GM18498 (cell line): Measurements from ENCODE around the gene ALDH9A1.
"Not testable (repeated sequence)": the region's sequence is repeated elsewhere in the genome, so short reads cannot be mapped to it uniquely, and the experiment has no call there.

Experiments used
- ATAC-seq: cut with Tn5 transposase; IDR thresholded peaks from one replicate; pipeline ENCODE4 v1.9.1; 2021; ENCODE audit warnings: mild to moderate bottlenecking, moderate library complexity; ENCODE audit not compliant: unreplicated experiment

Gene ALDH9A1

DNA sequence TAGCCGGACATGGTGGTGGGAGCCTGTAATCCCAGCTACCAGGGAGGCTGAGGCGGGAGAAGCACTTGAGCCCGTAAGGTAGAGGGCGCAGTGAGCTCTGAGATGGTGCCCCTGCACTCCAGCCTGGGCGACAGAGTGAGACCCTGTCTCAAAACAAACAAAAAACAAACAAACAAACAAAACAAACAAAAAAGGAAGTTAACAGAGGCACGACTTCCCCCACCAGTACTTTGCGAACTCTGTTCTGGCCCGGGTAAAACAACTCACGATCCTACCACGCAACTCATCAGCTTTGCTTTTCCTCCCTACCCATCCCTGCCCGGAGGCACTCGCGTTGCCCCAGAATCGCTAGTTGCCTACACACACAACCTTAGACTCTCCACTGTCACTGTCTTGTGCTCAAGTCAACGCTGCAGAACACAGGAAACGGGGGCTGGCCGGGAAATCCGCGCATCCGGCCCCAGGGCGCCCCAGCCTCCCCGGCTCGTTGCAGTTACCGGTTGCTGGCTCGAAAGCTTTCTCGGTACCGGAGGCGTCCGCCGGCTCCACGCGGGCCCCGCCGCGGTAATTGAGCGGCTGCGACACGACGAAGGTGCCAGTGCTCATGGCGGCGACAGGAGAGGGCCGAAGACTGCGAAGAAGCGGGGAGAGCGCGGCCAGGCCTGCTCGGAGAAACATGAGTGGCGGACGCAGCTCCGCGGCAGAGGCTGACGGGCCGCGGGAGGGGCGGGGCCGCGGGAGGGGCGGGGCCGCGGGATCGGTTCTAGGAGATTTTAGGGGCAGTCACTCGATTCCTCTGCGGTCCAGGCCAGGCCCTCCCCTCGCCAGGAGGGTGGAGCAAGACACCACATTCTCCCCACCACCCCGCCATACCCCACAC, at the start of gene ALDH9A1:
Gene ALDH9A1, minus strand, starts transcription at position 682 of the 880 bp plus-strand sequence. Its CDS starts 4 bp downstream, at position 678.
- peak; percentile 94 for ATAC-seq

GRCh38 chr1:165747632-165748447, 49.5 kb upstream of the ALDH9A1 start:
- ATAC-seq = no peak

DNA sequence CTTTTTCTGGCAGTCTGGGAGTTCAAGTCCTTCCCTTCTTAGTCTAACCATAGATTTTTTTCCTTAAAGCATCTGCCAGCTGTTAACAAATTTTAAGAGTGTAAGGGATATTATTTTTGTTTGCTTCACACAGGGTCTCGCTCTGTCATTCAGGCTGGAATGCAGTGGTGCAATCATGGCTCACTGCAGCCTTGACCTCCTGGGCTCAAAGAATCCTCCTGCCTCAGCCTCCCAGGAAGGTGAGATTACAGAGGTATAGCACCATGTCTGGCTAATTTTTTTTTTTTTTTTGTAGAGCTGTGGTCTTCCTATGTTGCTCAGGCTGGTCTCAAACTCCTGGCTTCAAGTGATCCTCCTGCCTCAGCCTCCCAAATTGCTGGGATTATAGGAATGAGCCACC, 46.6 kb upstream of the ALDH9A1 start:
- not testable (repeated sequence) for ATAC-seq

DNA sequence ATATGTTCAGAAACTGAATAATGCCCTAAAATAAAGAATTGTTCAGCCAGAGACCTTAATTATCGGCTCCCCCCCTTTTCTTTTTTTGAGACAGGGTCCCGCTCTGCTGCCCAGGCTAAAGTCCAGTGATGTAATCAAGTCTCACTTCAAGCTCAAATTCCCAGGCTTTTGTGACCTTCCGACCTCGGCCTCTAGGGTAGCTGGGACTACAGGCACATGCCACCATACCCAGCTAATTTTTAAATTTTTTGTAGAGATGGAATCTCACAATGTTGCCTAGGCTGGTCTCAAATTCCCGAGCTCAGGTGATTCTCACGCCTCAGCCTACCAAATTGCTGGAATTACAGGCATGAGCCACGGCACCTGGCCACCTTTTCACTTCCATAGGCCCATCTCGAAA, 43.8 kb upstream of the ALDH9A1 start:
- no peak for ATAC-seq

DNA sequence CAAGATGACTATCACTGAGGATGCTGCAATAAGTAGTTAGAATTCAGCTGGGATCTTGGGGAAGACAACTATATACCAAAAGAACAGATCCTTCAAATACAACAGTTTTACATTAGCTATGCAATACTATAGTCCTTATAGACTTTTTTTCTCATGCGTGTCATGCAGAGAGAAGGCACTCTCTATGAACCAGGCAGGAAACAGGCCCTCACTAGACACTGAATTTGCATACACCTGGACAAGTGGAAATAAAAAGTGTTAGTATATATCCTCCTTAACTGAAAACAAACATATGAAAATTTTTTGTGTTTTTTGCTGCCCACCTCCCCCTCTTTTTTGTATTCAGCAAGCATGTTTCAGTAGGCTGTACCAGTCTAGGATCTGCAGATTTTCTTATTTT, 40.4 kb upstream of the ALDH9A1 start:
- peak; percentile 98 for ATAC-seq

GRCh38 chr1:165737196-165737595, 38.8 kb upstream of the ALDH9A1 start:
- ATAC-seq = no peak

DNA sequence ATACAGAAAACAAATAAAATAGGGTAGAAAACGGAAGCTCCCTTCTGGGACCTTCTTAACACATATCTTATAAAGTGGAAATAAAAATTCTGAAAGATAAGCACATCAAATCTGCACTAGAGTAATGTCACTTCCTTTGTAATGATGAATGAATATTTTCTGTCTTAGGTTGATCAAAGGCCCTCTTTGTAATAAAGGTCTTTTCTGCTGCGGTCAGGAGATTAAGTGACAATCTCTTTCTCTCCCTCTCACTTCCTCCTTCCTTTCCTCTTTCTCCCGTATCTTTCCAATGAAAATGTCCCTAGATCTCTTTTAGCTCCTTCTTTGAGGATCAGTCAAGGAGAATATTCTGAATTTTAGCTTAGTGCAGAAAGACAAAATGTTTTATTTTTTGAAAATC, 36.5 kb upstream of the ALDH9A1 start:
- no peak for ATAC-seq

- ATAC-seq = no peak
Observed at GRCh38 chr1:165726841-165727240, 28.5 kb upstream of the ALDH9A1 start.

DNA sequence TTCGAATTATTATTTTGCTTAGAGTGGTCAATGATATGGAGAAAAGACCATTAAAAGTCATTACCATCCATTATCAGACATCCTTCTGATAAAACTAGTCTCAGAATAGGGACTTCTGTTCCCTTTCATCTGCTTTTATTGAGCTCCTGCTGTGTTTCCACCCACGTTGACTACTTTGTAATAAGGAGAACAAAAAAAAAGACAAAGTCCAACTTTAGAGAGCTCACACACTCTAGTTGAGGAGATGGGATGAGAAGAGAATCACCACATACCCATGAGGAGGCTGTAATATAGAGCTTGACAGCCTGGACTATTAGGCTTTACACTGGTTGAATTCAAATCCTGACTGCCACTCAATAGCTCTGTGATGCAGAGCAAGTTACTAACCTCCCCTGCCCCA, 27.8 kb upstream of the ALDH9A1 start:
- ATAC-seq = no peak

DNA sequence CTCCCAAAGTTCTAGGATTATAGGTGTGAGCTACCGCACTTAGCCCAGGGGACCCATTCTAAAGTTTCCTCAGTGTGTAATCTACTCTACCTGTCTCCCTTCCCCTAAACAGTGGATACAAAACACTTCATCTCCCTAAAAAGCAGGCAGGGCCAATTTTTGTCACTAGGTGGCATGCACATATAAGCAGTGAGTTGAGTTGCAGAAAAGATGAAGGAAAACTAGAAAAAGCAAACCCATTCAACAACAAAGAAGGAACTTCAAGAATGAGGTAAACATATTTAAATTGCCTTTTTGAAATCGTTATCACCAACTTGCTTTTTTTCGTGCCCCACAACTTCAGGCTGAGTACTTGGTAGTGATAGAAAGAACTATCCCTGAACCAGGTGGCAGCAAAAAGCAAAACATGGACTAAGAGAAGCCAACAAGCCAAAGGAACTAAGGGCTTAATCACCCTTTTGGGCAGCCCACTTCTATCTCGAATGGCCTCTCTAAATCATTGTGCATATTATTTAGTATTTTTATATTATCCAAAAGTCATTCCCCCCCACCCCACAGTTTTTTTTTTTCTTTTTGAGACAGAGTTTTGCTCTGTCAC, 19.7 kb upstream of the ALDH9A1 start:
- ATAC-seq = peak; percentile 52

- ATAC-seq = not testable (repeated sequence)
Observed at GRCh38 chr1:165716265-165717051, 18.1 kb upstream of the ALDH9A1 start.

- no peak for ATAC-seq
Observed at GRCh38 chr1:165712764-165713163, 14.4 kb upstream of the ALDH9A1 start.

GRCh38 chr1:165707984-165708706, 9.8 kb upstream of the ALDH9A1 start:
- ATAC-seq = no peak

DNA sequence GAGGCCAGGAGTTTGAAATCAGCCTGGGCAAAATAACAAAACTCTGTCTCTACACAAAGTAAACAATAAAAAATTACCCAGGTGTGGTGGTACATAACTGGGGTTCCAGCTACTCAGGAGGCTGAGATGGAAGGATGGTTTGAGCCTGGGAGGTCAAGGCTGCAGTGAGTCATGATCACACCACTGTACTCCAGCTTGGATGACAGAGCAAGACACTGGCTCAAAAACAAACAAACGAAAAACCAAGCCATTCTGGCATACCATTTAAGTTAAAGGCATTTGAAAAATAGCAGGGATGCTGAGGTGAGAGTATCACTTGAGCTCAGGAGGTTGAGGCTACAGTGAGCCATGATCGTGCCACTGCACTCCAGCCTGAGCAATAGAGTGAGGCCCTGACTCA, 5.3 kb upstream of the ALDH9A1 start:
- ATAC-seq = no peak

- ATAC-seq = not testable (repeated sequence)
Observed at GRCh38 chr1:165701922-165702321, 3.6 kb upstream of the ALDH9A1 start.

GRCh38 chr1:165699577-165699976, 1.2 kb upstream of the ALDH9A1 start:
- ATAC-seq = no peak

GRCh38 chr1:165698761-165699052, 345 bp upstream of the ALDH9A1 start:
- no peak for ATAC-seq

DNA sequence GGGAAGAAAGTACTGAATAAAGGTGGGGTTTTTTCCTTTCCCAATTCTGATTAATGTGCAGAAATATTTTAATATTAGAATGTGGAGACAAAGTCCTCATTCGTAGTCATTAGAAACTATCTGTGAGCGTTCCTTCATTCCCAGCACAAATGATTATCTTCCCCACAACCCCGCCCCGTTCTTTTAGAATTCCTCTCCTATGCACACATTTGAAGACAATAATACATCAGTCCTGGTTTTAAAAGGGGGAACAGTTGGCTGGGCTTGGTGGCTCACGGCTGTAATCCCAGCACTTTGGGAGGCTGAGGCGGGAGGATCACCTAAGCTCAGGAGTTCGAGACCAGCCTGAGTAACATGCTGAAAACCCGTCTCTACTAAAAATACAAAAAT, 876 bp downstream of the ALDH9A1 start:
- ATAC-seq = no peak

- no peak for ATAC-seq
Observed at GRCh38 chr1:165696625-165697100, 1.7 kb downstream of the ALDH9A1 start.

DNA sequence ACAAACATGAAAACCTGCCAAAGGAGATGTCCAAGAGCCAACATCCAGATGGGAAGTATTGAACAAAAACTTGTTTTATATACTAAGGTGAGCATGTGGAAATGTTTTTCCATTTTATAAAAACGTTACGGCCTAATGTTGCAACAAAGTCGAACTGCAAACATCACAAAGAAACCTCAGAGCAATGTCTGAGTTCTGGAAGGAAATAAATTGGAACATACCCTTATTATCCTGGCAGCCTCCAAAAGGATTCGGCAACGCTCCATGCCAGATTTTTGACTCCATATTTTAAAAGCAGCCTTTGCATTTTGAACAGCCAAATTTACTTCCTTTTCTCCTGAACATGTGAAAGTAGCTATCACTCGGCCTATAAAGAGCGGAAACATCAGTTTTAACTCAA, 3.3 kb downstream of the ALDH9A1 start:
- no peak for ATAC-seq
